HG03095 (cell line): ENCODE data around the gene NAE1.
A peak's percentile ranks its signal among the peaks of the same experiment; 100 is the strongest.
"Not testable (repeated sequence)": the region's sequence is repeated elsewhere in the genome, so short reads cannot be mapped to it uniquely, and the experiment has no call there.

ENCODE experiments used
- ATAC-seq: cut with Tn5 transposase; IDR thresholded peaks from one replicate; pipeline ENCODE4 v1.9.1; 2021; ENCODE audit warnings: moderate library complexity; ENCODE audit not compliant: unreplicated experiment

NAE1 gene

GRCh38 chr16:66830422-66831404 lies at the start of gene NAE1:
Gene NAE1, minus strand, starts transcription at chr16:66830976. Its CDS starts 77 bp downstream, at chr16:66830899.
- peak; percentile 88 for ATAC-seq

GRCh38 chr16:66878067-66878466 lies 47.3 kb upstream of the NAE1 start:
- ATAC-seq = no peak

GRCh38 chr16:66874079-66874775 lies 43.5 kb upstream of the NAE1 start:
- ATAC-seq = no peak

GRCh38 chr16:66873685-66874055 lies 42.9 kb upstream of the NAE1 start:
- ATAC-seq = no peak

GRCh38 chr16:66872943-66873684 lies 42.3 kb upstream of the NAE1 start:
- ATAC-seq = peak; percentile 79

- ATAC-seq = no peak
Measured at GRCh38 chr16:66872559-66872942, 41.8 kb upstream of the NAE1 start.

- ATAC-seq = no peak
Measured at GRCh38 chr16:66871840-66872239, 41.1 kb upstream of the NAE1 start.

GRCh38 chr16:66871363-66871762 lies 40.6 kb upstream of the NAE1 start:
- ATAC-seq = not testable (repeated sequence)

- no peak for ATAC-seq
Measured at GRCh38 chr16:66869424-66869823, 38.6 kb upstream of the NAE1 start.

- no peak for ATAC-seq
Measured at GRCh38 chr16:66863707-66864106, 32.9 kb upstream of the NAE1 start.

- ATAC-seq = no peak
Measured at GRCh38 chr16:66862023-66862520, 31.3 kb upstream of the NAE1 start.

GRCh38 chr16:66859397-66860068 lies 28.8 kb upstream of the NAE1 start:
- ATAC-seq = no peak

GRCh38 chr16:66858740-66859396 lies 28.1 kb upstream of the NAE1 start:
- ATAC-seq = peak; percentile 62

GRCh38 chr16:66857437-66857836 lies 26.7 kb upstream of the NAE1 start:
- no peak for ATAC-seq

GRCh38 chr16:66856801-66857200 lies 26.0 kb upstream of the NAE1 start:
- no peak for ATAC-seq

GRCh38 chr16:66856184-66856730 lies 25.5 kb upstream of the NAE1 start:
- no peak for ATAC-seq

GRCh38 chr16:66853261-66854139 lies 22.7 kb upstream of the NAE1 start:
- no peak for ATAC-seq

- no peak for ATAC-seq
Measured at GRCh38 chr16:66851166-66851964, 20.6 kb upstream of the NAE1 start.
